Hindlimb muscle (tissue), 1 donor: ENCODE measurements around the gene SCN4A. TPM values are rescaled to one million over a fixed set of nuclear protein-coding genes. Genes with fewer than 3 reads are reported as not detected.

Source experiments
- DNase-seq: peaks from one replicate; pipeline ENCODE4 v3.0.0-alpha.2; 2013
- polyA plus RNA-seq: library from polyadenylated mRNA; unstranded; fragments of 120-200 nt; gene quantifications from one replicate; pipeline ENCODE4 v1.2.1, GENCODE V29; 2013; ENCODE audit not compliant: insufficient read length

SCN4A gene
- polyA plus RNA-seq, 1 donor = 66.3 TPM

- no peak for DNase-seq
Measured at GRCh38 chr17:64001763-64002529, 29.2 kb upstream of the SCN4A start.

- DNase-seq = no peak
Measured at GRCh38 chr17:64001091-64001579, 28.4 kb upstream of the SCN4A start.

GRCh38 chr17:63999680-64000531 is 27.2 kb upstream of the SCN4A start:
- DNase-seq = no peak

GRCh38 chr17:63998721-63999679 is 26.3 kb upstream of the SCN4A start:
- no peak for DNase-seq

GRCh38 chr17:63998050-63998720 is 25.5 kb upstream of the SCN4A start, which contains the start of gene PRR29:
Gene PRR29, plus strand, starts transcription at chr17:63998351. Its CDS starts 14 bp downstream, at chr17:63998365.
- peak; percentile 77 for DNase-seq

GRCh38 chr17:63997341-63998048 is 24.8 kb upstream of the SCN4A start:
- no peak for DNase-seq

GRCh38 chr17:63996430-63997182 is 23.9 kb upstream of the SCN4A start:
- DNase-seq = no peak

- DNase-seq = no peak
Measured at GRCh38 chr17:63995626-63996025, 22.9 kb upstream of the SCN4A start.

GRCh38 chr17:63993368-63993985 is 20.8 kb upstream of the SCN4A start:
- DNase-seq = no peak

- no peak for DNase-seq
Measured at GRCh38 chr17:63991611-63992010, 18.9 kb upstream of the SCN4A start.

GRCh38 chr17:63989622-63990345 is 17.1 kb upstream of the SCN4A start:
- DNase-seq = no peak

GRCh38 chr17:63988741-63989621 is 16.3 kb upstream of the SCN4A start:
- no peak for DNase-seq

GRCh38 chr17:63988127-63988478 is 15.4 kb upstream of the SCN4A start:
- DNase-seq = no peak

- DNase-seq = no peak
Measured at GRCh38 chr17:63987221-63988126, 14.8 kb upstream of the SCN4A start.

- no peak for DNase-seq
Measured at GRCh38 chr17:63986821-63987220, 14.1 kb upstream of the SCN4A start.

GRCh38 chr17:63985387-63986140 is 12.8 kb upstream of the SCN4A start:
- no peak for DNase-seq
